Effector memory CD8-positive, alpha-beta T cell (primary cell): ENCODE data around the gene EEF1A2.

ENCODE experiments used
- ATAC-seq: fragments of 150-1000 bp; cut with Tn5 transposase; replicated peaks from 2 replicates; pipeline ENCODE4 v1.10.0; 2021; ENCODE audit warnings: mild to moderate bottlenecking, moderate library complexity
- DNase-seq, 3 experiments: peaks; one replicate each; pipeline ENCODE4 v3.0.0; 2021
- H3K27ac Mint-ChIP-seq, 2 donors: one replicate each; pipeline ENCODE4 v1.8.0; 2022; ENCODE audit warnings: mild to moderate bottlenecking in 2 of 2, mixed read lengths in 2 of 2, moderate library complexity in 2 of 2
- H3K27me3 Mint-ChIP-seq, 2 donors: one replicate each; pipeline ENCODE4 v1.8.0; 2022; ENCODE audit warnings: mixed read lengths in 2 of 2
- H3K36me3 Mint-ChIP-seq: one replicate; pipeline ENCODE4 v1.8.0; 2022; ENCODE audit warnings: mild to moderate bottlenecking, moderate library complexity, mixed read lengths; ENCODE audit not compliant: insufficient read depth
- H3K4me1 Mint-ChIP-seq, 2 donors: one replicate each; pipeline ENCODE4 v1.8.0; 2022; ENCODE audit warnings: low read depth in 2 of 2, mixed read lengths in 2 of 2
- H3K4me3 Mint-ChIP-seq, 2 donors: one replicate each; pipeline ENCODE4 v1.8.0; 2022; ENCODE audit warnings: mild to moderate bottlenecking in 2 of 2, mixed read lengths in 2 of 2, moderate library complexity in 2 of 2
- H3K9me3 Mint-ChIP-seq, 2 donors: one replicate each; pipeline ENCODE4 v1.8.0; 2022; ENCODE audit warnings: mixed read lengths in 2 of 2

EEF1A2 gene

DNA sequence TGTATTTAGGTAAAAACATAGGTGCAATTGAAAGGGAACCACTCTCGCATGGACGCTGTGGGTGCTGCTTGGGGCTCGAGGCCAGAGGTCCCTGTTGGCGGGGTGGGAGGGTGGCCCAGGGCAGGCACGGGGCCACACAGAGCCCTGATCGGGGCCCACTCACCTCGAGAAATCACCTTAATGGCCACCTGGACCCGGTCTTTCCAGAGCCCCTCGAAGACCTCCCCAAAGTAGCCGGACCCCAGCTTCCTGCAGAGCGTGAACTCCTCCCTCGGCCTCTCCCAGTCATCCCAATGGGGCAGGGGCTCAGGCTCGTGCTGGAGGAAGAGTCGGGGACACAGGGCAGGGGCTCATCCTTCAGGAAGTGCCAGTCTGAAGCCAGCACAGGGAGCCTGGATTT is 34.5 kb upstream of the EEF1A2 start:
- Mint-ChIP-seq H3K9me3 (no peaks in the 10 kb centered on the region), H3K36me3 (no peaks in the 10 kb centered on the region), H3K27me3 (no peaks in the 10 kb centered on the region), H3K4me1 (peaks cover 10 to 19% of the 10 kb centered on the region in 2 donors), H3K4me3 (no peak overlapping the region), H3K27ac (peak overlapping the region in 1 of 2 donors; percentile 32)
- ATAC-seq (no peak), DNase-seq (no peak)

- H3K27me3 Mint-ChIP-seq: no peaks in the 10 kb centered on the region
- no peak for DNase-seq
- H3K36me3 Mint-ChIP-seq: no peaks in the 10 kb centered on the region
- no peaks in the 10 kb centered on the region for H3K9me3 Mint-ChIP-seq
- peaks cover 7 to 10% of the 10 kb centered on the region in 2 donors for H3K4me1 Mint-ChIP-seq
- H3K4me3 Mint-ChIP-seq: no peak overlapping the region
- peak overlapping the region in 1 of 2 donors; percentile 32 for H3K27ac Mint-ChIP-seq
- ATAC-seq: no peak
Observed at GRCh38 chr20:63532449-63532971, 33.6 kb upstream of the EEF1A2 start.

DNA sequence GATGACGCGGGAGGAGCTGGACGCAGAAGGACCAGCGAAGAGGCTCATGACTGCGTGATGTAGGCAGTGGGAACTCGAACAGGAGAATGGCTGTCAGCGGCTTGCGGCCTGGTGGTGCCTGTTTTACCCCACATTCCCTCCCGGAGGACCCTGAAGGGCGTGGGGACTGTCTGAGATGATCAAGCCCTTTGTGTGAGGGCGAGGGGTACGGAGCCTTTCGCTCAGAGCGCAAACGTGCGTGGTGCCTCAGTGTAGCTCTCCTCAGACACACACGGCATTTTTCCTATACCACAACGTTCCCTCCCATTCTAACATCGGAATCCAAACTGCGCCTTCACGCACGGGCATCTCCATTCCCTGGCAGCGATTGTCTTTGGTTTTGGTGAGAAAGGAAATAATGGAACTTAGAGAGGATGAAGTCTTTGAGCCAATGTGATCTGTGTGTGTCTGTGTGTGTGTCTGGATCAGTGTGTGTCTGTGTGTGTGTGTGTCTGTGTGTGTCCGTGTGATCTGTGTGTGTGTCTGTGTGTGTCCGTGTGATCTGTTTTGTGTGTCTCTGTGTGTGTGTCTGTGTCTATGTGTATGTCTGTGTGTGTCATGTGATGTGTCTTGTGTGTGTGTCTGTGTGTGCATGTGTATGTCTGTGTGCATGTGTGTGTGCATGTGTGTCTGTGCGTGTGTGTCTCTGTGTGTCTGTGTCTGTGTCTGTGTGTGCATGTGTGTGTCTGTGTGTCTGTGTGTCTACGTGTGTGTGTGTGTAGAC is 33.0 kb upstream of the EEF1A2 start:
- H3K27ac Mint-ChIP-seq: no peak overlapping the region
- H3K4me1 Mint-ChIP-seq: peaks cover 3 to 6% of the 10 kb centered on the region in 2 donors
- no peaks in the 10 kb centered on the region for H3K27me3 Mint-ChIP-seq
- ATAC-seq (no peak), DNase-seq (no peak)
- H3K4me3 Mint-ChIP-seq: no peak overlapping the region
- H3K9me3 Mint-ChIP-seq: no peaks in the 10 kb centered on the region
- H3K36me3 Mint-ChIP-seq: no peaks in the 10 kb centered on the region

GRCh38 chr20:63530788-63531160 is 31.9 kb upstream of the EEF1A2 start:
- no peaks in the 10 kb centered on the region for H3K27me3 Mint-ChIP-seq
- H3K4me3 Mint-ChIP-seq: no peak overlapping the region
- no peaks in the 10 kb centered on the region for H3K36me3 Mint-ChIP-seq
- no peak for ATAC-seq
- H3K27ac Mint-ChIP-seq: no peak overlapping the region
- H3K9me3 Mint-ChIP-seq: no peaks in the 10 kb centered on the region
- no peak for DNase-seq
- H3K4me1 Mint-ChIP-seq: peaks cover 0 to 5% of the 10 kb centered on the region in 2 donors

- Mint-ChIP-seq H3K36me3 (no peaks in the 10 kb centered on the region), H3K4me3 (no peak overlapping the region), H3K4me1 (peaks cover 0 to 5% of the 10 kb centered on the region in 2 donors), H3K27me3 (no peaks in the 10 kb centered on the region), H3K9me3 (no peaks in the 10 kb centered on the region), H3K27ac (no peak overlapping the region)
- ATAC-seq: no peak
- DNase-seq: no peak
Observed at GRCh38 chr20:63529861-63530787, 31.2 kb upstream of the EEF1A2 start.

- peaks cover 2 to 10% of the 10 kb centered on the region in 2 donors for H3K4me1 Mint-ChIP-seq
- H3K4me3 Mint-ChIP-seq: no peak overlapping the region
- DNase-seq: no peak
- H3K9me3 Mint-ChIP-seq: no peaks in the 10 kb centered on the region
- H3K27me3 Mint-ChIP-seq: no peaks in the 10 kb centered on the region
- H3K36me3 Mint-ChIP-seq: no peaks in the 10 kb centered on the region
- H3K27ac Mint-ChIP-seq: no peak overlapping the region
- ATAC-seq: no peak
Observed at GRCh38 chr20:63529180-63529860, 30.4 kb upstream of the EEF1A2 start.

GRCh38 chr20:63527184-63527583 is 28.3 kb upstream of the EEF1A2 start:
- DNase-seq: no peak
- no peak for ATAC-seq
- peaks cover 15% of the 10 kb centered on the region for H3K36me3 Mint-ChIP-seq
- H3K4me3 Mint-ChIP-seq: no peak overlapping the region
- H3K4me1 Mint-ChIP-seq: peaks cover 8 to 15% of the 10 kb centered on the region in 2 donors
- no peak overlapping the region for H3K27ac Mint-ChIP-seq
- H3K9me3 Mint-ChIP-seq: no peaks in the 10 kb centered on the region
- H3K27me3 Mint-ChIP-seq: no peaks in the 10 kb centered on the region

DNA sequence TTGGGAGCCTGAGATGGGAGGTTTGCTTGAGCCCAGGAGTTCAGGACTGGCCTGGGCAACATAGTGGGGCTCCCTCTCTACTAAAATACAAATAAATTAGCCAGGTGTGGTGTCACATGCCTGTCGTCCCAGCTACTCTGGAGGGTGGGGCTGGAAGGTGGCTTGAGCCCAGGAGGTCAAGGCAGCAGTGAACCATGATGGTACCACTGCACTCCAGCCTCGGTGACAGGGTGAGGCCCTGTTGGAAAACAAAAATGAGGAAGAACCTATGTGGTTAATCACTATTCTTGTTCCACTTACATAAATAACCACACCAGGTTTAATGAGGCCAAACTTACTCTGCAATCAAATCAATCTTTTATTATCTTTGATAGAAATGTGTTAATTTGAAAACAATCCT is 27.1 kb upstream of the EEF1A2 start:
- Mint-ChIP-seq H3K4me3 (no peak overlapping the region), H3K27me3 (no peaks in the 10 kb centered on the region), H3K36me3 (peaks cover 20% of the 10 kb centered on the region), H3K9me3 (no peaks in the 10 kb centered on the region), H3K27ac (no peak overlapping the region), H3K4me1 (peaks cover 11 to 15% of the 10 kb centered on the region in 2 donors)
- ATAC-seq: no peak
- no peak for DNase-seq

DNA sequence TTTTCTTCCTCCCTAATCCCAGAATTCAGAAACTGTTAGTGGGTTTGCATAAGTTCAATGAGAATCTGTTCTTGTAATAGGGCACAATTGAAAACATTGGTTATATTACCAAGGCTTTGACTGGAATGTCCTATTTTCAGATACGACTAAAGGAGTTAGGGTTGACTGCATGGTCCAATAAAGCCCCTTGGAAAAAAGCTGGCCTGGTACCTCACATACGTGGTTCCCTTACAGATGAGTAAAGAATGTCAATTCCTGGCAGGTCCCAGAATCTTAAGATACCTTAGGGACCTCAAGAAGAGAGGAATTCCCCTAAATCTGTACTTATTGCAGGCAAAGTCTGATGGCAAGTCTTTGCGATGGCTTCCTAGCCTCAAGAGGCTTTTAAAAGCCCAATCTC is 26.3 kb upstream of the EEF1A2 start:
- Mint-ChIP-seq H3K4me3 (no peak overlapping the region), H3K4me1 (peaks cover 11 to 15% of the 10 kb centered on the region in 2 donors)

DNA sequence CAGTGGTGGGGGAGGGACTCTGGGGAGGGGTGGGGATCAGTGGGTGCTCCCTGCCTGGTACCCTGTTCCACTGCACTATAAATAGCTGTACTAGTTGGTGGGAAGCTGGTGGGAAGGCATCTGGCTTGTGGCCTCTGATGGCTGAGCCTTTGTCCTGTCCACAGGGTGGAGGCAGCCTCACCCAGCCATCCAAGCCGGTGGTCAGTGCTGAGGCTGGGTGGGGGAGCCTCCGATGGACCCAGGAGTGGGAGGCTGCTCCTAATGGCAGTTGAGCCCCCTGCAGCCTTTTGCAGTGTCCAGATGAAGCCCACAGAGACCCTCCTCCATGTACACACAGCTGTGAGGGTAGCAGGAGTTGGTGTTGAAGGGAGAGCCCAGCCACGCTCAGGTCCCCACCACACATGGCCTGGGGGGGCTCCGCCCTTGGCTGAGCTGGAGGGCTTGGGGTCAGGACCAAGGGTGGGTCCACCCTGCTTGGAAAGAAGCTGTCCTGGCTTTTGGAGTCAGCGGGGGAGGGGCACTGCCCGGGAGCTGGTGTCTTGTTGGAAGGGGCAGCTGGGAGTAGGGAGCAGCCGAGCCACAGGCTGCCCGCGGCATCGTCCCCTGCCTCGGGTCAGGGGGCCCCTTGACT is 24.2 kb upstream of the EEF1A2 start:
- H3K27ac Mint-ChIP-seq: peak overlapping the region in 1 of 2 donors; percentile 82

More for the DNA sequence above, 26.3 kb upstream of the EEF1A2 start:
- peak overlapping the region in 1 of 2 donors; percentile 53 for H3K27ac Mint-ChIP-seq
- H3K36me3 Mint-ChIP-seq: peaks cover 22% of the 10 kb centered on the region
- H3K9me3 Mint-ChIP-seq: no peaks in the 10 kb centered on the region
- no peak for DNase-seq
- H3K27me3 Mint-ChIP-seq: no peaks in the 10 kb centered on the region
- no peak for ATAC-seq

DNA sequence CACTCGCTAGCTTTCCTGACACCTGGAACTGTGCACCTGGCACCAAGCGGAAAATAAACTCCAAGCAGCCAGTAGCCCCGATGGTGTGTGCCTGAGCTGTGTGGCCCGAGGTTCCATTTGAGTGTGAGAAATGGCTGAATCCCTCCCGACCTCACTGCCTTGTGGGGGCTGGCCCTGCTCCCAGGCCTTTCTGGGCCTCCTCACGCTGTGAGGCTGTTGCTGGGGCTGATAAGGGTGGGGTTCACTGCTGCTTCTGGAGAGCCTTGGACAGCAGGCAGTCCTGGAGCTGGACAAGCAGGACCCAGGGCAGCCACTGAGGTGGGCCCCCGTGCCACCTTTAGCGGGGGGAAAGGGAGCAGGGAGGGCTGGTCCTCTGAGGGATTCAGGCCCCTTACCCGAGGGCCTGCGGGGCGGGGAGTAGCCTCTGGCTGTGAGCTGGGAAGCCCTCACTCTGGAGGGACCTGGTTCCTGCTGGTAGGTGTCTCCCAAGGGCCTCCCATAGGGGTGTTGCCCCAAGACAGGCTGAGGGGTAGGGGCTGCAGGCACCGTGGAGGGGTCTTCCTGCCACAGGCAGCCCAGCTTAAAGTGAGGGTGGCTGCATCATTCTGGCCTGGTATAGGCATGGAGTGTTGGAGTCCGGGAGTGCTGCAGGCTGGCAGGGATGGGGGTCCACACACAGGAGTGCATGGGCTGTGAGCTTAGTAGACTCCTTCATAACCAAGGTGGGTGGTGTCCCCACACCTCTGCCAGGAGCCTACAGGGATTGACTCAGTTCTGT is 23.4 kb upstream of the EEF1A2 start:
- peak overlapping the region in 1 of 2 donors; percentile 82 for H3K27ac Mint-ChIP-seq
- DNase-seq: no peak
- peaks cover 22% of the 10 kb centered on the region for H3K36me3 Mint-ChIP-seq
- H3K4me1 Mint-ChIP-seq: peaks cover 10 to 18% of the 10 kb centered on the region in 2 donors
- no peak for ATAC-seq
- H3K27me3 Mint-ChIP-seq: no peaks in the 10 kb centered on the region
- peak overlapping the region; percentile 79 to 81 for H3K4me3 Mint-ChIP-seq
- no peaks in the 10 kb centered on the region for H3K9me3 Mint-ChIP-seq

More for the DNA sequence above, 24.2 kb upstream of the EEF1A2 start:
- no peaks in the 10 kb centered on the region for H3K27me3 Mint-ChIP-seq
- H3K9me3 Mint-ChIP-seq: no peaks in the 10 kb centered on the region
- DNase-seq: no peak
- H3K4me1 Mint-ChIP-seq: peaks cover 10 to 16% of the 10 kb centered on the region in 2 donors
- H3K4me3 Mint-ChIP-seq: peak overlapping the region; percentile 79 to 81
- H3K36me3 Mint-ChIP-seq: peaks cover 22% of the 10 kb centered on the region
- ATAC-seq: no peak

GRCh38 chr20:63521602-63522001 is 22.7 kb upstream of the EEF1A2 start:
- no peak for ATAC-seq
- Mint-ChIP-seq H3K9me3 (no peaks in the 10 kb centered on the region), H3K27me3 (no peaks in the 10 kb centered on the region), H3K27ac (peak overlapping the region; percentile 71 to 82), H3K4me3 (peak overlapping the region; percentile 79 to 81), H3K4me1 (peaks cover 10 to 18% of the 10 kb centered on the region in 2 donors), H3K36me3 (peaks cover 22% of the 10 kb centered on the region)
- no peak for DNase-seq
